Stimulated activated naive B cell treated with anti-CD40 and anti-IgM and Interleukin-4, amounts not matched to agents 10 μg/mL and 1 μg/mL and 100 μg/mL, for 72 hours (primary cell): ENCODE measurements around the gene FOXP2.

ENCODE experiments used
- ATAC-seq, 2 donors: fragments of 150-1000 bp; cut with Tn5 transposase; replicated peaks; 2 replicates each; pipeline ENCODE4 v1.10.0; 2021; ENCODE audit warnings: moderate library complexity in 1 of 2
- DNase-seq: peaks from one replicate; pipeline ENCODE4 v3.0.0; 2021
- H3K27ac Mint-ChIP-seq: one replicate; pipeline ENCODE4 v1.8.0; 2022; ENCODE audit warnings: mild to moderate bottlenecking, mixed read lengths
- H3K27me3 Mint-ChIP-seq, 2 donors: one replicate each; pipeline ENCODE4 v1.8.0; 2022; ENCODE audit warnings: mixed read lengths in 2 of 2
- H3K36me3 Mint-ChIP-seq, 2 donors: one replicate each; pipeline ENCODE4 v1.8.0; 2022; ENCODE audit warnings: mixed read lengths in 2 of 2, mild to moderate bottlenecking in 1 of 2
- H3K4me1 Mint-ChIP-seq, 2 donors: one replicate each; pipeline ENCODE4 v1.8.0; 2022; ENCODE audit warnings: mixed read lengths in 2 of 2, mild to moderate bottlenecking in 1 of 2
- H3K4me3 Mint-ChIP-seq, 2 donors: one replicate each; pipeline ENCODE4 v1.8.0; 2022; ENCODE audit warnings: mild to moderate bottlenecking in 2 of 2, mixed read lengths in 2 of 2, moderate library complexity in 1 of 2
- H3K9me3 Mint-ChIP-seq, 2 donors: one replicate each; pipeline ENCODE4 v1.8.0; 2022; ENCODE audit warnings: mixed read lengths in 2 of 2, mild to moderate bottlenecking in 1 of 2

Gene FOXP2

DNA sequence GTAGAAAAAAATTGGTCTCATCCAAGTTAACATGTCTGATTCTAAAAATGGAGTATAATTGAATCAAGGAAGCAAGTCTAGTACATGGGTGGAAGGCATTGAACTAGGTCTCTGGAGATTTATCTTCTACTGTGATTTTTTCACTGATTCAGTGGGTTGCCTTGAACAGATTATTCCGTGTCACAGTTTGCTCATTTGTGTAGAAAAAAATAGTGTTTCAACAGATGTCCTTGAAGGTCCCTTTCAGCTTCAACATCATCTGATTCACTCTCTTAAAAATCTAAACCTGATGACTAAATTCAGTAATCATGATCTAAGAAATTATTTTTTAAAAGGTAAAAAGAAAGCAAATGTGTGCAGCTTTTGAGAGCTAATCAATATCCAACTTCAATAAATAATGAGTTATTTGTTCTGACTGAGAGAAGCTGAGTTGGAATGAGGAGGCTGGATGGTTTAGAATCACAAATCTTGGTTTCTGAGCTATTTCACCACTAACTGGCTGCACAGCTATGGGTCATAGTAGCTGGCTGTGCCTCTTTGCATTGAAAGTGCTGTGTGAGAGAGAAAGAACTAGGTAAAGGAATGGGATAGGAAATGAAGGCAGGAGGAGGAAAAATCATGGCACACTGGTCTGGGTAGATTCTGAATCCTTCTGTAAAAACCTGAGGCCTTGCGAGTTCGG lies 285.8 kb downstream of the FOXP2 start:
- Mint-ChIP-seq H3K36me3 (no peaks in the 10 kb centered on the region), H3K4me3 (no peak overlapping the region), H3K9me3 (no peaks in the 10 kb centered on the region), H3K27ac (no peak overlapping the region), H3K27me3 (no peaks in the 10 kb centered on the region), H3K4me1 (no peaks in the 10 kb centered on the region)
- DNase-seq (no peak), ATAC-seq (no peak)

DNA sequence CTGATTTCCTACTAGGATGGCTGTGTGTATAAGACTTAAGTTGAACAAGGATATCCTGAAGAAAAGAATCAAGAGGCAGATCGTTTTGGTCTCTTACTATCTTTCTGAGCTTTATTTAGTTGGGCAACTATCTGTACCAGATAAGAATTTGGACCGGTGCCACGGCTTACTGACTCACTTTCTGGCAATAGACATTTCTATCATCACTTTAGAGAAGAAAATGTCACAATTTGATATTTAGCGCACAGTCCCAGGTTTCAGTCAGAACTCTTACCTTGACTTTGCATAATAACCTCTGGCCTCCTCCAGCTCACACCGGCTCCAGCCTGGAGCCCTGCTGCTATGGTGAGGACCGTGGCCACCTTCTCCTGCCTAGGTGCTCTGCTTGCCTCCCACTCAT lies 289.1 kb downstream of the FOXP2 start:
- ATAC-seq (no peak), DNase-seq (no peak)
- H3K27me3 Mint-ChIP-seq: no peaks in the 10 kb centered on the region
- H3K4me3 Mint-ChIP-seq: no peak overlapping the region
- no peaks in the 10 kb centered on the region for H3K36me3 Mint-ChIP-seq
- H3K4me1 Mint-ChIP-seq: no peaks in the 10 kb centered on the region
- H3K27ac Mint-ChIP-seq: no peak overlapping the region
- H3K9me3 Mint-ChIP-seq: no peaks in the 10 kb centered on the region

DNA sequence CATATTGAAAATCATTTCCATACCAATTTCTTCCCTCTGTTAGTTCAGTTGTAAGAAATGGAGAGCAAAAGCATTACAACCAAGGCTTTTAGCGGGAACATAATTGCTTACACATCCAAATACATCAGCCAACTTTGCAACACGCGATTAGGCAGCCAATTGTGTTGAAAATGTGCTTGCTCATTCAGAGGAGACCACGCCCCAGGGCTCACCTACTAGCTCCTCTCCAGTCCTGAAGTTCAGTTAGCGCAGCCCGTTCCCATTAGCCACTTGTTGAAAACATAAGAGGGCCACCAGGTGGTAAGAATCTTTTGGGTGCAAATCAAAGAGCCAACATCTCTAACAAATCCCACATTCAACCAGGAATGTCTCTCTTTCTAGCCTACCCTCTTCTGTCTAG lies 294.0 kb downstream of the FOXP2 start:
- no peak for ATAC-seq
- H3K27me3 Mint-ChIP-seq: no peaks in the 10 kb centered on the region
- no peaks in the 10 kb centered on the region for H3K4me1 Mint-ChIP-seq
- H3K4me3 Mint-ChIP-seq: no peak overlapping the region
- no peak for DNase-seq
- H3K36me3 Mint-ChIP-seq: no peaks in the 10 kb centered on the region
- H3K27ac Mint-ChIP-seq: no peak overlapping the region
- no peaks in the 10 kb centered on the region for H3K9me3 Mint-ChIP-seq

DNA sequence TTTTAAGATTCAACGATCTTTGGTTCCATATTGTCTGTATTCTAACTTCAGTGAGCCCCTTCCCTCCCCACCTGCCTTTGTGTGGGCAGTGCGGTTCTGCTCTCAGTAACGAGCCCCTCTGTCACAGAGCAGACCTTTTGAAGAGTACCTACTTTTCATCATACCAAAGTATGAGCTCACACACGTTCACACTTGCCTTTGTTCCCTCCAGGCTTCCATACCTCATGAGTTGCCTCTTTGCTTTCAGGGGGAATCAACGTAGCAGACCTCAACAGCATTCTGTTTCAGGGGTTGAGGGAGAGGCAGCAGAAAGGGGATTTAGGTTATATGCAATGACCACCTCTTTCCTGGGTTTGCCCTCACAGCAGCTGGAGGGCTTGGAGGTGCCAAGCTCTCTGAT lies 295.9 kb downstream of the FOXP2 start:
- no peak overlapping the region for H3K27ac Mint-ChIP-seq
- H3K27me3 Mint-ChIP-seq: no peaks in the 10 kb centered on the region
- no peaks in the 10 kb centered on the region for H3K9me3 Mint-ChIP-seq
- no peak overlapping the region for H3K4me3 Mint-ChIP-seq
- H3K36me3 Mint-ChIP-seq: no peaks in the 10 kb centered on the region
- ATAC-seq: no peak
- DNase-seq: no peak
- H3K4me1 Mint-ChIP-seq: no peaks in the 10 kb centered on the region

DNA sequence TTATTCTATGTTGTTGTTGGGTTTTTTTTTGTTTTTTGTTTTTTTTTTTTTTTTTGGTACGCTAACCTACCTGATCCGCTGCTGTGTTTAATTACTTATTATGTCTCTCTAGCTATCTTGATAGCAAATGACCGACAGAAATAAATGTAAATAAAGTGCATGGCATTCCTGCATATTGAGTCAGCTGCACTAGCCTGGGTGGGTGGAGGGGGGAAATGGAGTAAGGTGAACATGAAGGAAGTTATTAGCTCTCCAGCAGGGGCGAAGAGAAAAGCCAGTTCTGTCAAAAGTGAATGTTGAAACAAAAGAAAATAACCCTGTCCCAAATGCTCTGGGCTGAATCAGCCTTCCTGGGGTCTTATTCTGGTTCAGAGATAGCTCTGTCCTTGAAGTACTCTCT lies 296.6 kb downstream of the FOXP2 start:
- Mint-ChIP-seq H3K9me3 (no peaks in the 10 kb centered on the region), H3K36me3 (no peaks in the 10 kb centered on the region), H3K27ac (no peak overlapping the region), H3K4me3 (no peak overlapping the region), H3K4me1 (no peaks in the 10 kb centered on the region), H3K27me3 (no peaks in the 10 kb centered on the region)
- no peak for DNase-seq
- no peak for ATAC-seq

DNA sequence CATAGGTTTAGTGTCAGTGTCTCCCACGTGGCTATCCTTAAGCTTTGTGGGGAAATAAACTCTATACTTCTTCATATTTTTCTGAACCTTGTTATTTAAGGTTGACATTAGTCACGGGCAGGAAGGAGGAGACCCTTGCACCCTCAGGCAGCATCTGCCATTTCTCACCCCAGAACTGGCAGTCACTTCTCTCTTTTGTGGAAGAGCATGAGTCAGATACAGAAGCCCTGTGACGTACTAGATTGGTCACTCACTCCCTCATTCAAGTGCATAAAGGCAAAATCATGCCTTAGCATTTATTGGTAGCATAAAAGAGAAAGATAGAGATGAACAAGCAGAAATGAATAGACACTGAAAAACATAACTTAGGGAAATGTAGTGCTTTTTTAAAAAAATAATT lies 301.3 kb downstream of the FOXP2 start:
- DNase-seq (no peak), ATAC-seq (no peak)
- Mint-ChIP-seq H3K36me3 (no peaks in the 10 kb centered on the region), H3K4me1 (no peaks in the 10 kb centered on the region), H3K9me3 (no peaks in the 10 kb centered on the region), H3K27ac (no peak overlapping the region), H3K4me3 (no peak overlapping the region), H3K27me3 (no peaks in the 10 kb centered on the region)

DNA sequence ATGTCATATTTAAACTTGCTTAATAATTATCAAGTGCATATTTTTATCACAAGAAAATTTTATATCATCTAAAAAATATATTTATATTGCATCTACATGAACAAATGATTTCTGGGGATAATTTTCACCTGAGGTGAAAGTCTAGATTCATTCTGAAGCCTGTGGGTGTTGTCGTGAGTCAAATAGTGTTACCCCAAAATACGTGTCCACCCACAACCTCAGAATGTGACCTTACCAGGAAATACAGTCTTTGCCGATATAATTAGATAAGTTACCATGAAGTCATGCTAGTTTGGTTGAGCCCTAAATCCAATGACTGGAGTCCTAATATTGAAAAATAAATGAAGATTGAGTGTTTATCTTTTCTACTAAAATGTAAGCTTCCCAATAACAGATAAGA lies 304.2 kb downstream of the FOXP2 start:
- H3K9me3 Mint-ChIP-seq: no peaks in the 10 kb centered on the region
- H3K4me3 Mint-ChIP-seq: no peak overlapping the region
- no peaks in the 10 kb centered on the region for H3K36me3 Mint-ChIP-seq
- no peak overlapping the region for H3K27ac Mint-ChIP-seq
- no peaks in the 10 kb centered on the region for H3K27me3 Mint-ChIP-seq
- H3K4me1 Mint-ChIP-seq: no peaks in the 10 kb centered on the region
- DNase-seq (no peak), ATAC-seq (no peak)

DNA sequence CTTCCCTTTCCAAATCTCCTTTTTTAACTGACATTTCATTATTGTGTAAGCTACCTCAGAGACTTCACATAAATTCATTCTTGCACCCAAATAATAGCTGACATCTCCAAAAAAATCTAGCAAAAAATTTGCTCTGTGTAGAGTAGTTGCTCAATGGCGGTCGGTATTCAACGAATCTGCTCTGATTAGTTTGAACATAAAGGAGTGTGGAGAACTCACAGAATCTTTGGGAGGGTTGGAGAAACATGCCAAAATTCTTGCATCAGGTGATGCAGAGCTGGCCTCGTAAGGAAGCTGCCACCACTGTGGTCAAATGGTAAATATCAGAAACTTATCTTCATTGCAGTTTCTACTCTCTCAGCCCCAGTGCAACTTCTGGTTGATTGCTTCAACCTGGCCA lies 306.1 kb downstream of the FOXP2 start:
- no peaks in the 10 kb centered on the region for H3K36me3 Mint-ChIP-seq
- no peak overlapping the region for H3K4me3 Mint-ChIP-seq
- no peaks in the 10 kb centered on the region for H3K4me1 Mint-ChIP-seq
- no peak for DNase-seq
- H3K27ac Mint-ChIP-seq: no peak overlapping the region
- no peak for ATAC-seq
- no peaks in the 10 kb centered on the region for H3K27me3 Mint-ChIP-seq
- no peaks in the 10 kb centered on the region for H3K9me3 Mint-ChIP-seq

DNA sequence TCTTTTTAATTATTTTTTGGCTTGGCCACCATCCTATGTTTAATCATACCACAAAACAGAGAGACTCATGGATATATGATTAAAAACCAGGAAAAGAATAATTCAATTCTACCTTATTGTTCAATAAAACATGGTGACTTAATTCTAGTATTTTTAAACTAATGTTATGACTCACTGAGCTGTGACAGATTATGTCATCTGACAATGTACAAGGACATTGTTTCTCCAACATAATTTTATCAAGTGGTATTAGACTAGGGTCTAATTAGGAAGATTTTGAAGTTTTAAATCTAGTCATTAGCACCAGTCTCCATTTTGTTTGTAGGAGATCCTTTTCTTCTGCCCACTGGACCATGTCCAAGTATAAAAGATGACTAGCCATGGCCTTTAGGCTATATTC lies 307.9 kb downstream of the FOXP2 start:
- ATAC-seq (no peak), DNase-seq (no peak)
- H3K27me3 Mint-ChIP-seq: no peaks in the 10 kb centered on the region
- peaks cover 0 to 3% of the 10 kb centered on the region in 2 donors for H3K9me3 Mint-ChIP-seq
- H3K27ac Mint-ChIP-seq: no peak overlapping the region
- H3K4me3 Mint-ChIP-seq: no peak overlapping the region
- no peaks in the 10 kb centered on the region for H3K4me1 Mint-ChIP-seq
- no peaks in the 10 kb centered on the region for H3K36me3 Mint-ChIP-seq

DNA sequence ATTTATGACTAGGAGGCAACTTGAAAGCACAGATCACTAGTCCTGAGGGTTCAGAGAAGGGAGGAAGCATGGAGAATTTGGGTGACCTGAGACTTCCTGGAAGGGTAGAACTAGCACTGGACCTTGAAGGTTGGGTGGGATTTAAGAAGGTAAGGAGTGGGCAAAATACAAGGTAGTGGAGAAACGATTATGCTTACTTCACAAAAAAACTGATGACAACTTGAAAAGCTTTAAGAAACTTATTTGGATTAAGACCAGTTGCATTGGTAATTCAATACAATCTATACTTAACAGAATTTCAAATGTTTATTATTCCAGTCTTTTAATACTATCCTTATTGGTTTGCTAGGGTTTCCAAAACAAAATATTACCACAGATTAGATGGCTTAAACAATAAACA lies 308.7 kb downstream of the FOXP2 start:
- DNase-seq (no peak), ATAC-seq (no peak)
- H3K27ac Mint-ChIP-seq: no peak overlapping the region
- H3K4me1 Mint-ChIP-seq: no peaks in the 10 kb centered on the region
- H3K36me3 Mint-ChIP-seq: no peaks in the 10 kb centered on the region
- H3K4me3 Mint-ChIP-seq: no peak overlapping the region
- no peaks in the 10 kb centered on the region for H3K27me3 Mint-ChIP-seq
- peaks cover 0 to 3% of the 10 kb centered on the region in 2 donors for H3K9me3 Mint-ChIP-seq

DNA sequence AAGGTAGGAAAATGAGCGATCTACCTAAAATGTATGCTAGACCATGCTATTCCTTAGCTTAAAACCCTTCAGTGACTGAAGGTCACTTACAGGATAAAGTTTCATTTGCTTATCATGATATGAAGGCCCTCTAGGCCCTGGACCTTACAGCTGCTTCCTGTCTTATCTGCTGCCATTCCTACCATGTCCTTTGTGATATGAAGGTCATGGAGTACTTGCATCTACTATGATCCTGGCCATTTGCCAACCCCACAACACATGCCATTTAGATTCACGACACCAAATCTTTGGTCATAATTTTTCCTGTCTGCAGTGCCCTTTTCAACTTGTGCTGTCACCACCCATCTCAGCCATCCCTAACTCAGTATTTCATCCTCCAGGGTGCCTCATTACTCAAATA lies 325.5 kb downstream of the FOXP2 start:
- Mint-ChIP-seq H3K4me1 (no peaks in the 10 kb centered on the region), H3K4me3 (no peak overlapping the region), H3K9me3 (no peaks in the 10 kb centered on the region), H3K36me3 (no peaks in the 10 kb centered on the region), H3K27ac (no peak overlapping the region), H3K27me3 (no peaks in the 10 kb centered on the region)
- ATAC-seq (no peak), DNase-seq (no peak)

DNA sequence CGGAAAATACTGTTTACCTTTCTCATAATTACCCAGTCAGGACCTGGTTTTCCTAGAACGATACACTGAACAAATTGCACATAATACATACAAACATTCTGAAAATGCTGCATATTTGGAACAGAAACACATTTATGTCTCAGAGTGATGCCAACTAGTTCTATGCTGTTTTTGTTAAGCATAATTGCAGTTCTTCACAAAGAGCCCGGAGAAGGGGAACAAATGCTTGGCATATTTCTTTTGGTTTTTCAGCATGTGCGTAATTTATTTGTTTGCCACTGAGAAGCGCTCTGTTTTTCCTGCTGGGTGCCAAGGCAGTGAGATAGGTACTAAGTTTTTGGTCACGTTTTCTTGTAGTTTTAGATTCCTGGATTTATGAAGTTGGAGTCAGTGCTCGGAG lies 326.3 kb downstream of the FOXP2 start:
- Mint-ChIP-seq H3K36me3 (no peaks in the 10 kb centered on the region), H3K27ac (no peak overlapping the region), H3K27me3 (no peaks in the 10 kb centered on the region), H3K9me3 (no peaks in the 10 kb centered on the region), H3K4me1 (no peaks in the 10 kb centered on the region), H3K4me3 (no peak overlapping the region)
- ATAC-seq: no peak
- DNase-seq: no peak

DNA sequence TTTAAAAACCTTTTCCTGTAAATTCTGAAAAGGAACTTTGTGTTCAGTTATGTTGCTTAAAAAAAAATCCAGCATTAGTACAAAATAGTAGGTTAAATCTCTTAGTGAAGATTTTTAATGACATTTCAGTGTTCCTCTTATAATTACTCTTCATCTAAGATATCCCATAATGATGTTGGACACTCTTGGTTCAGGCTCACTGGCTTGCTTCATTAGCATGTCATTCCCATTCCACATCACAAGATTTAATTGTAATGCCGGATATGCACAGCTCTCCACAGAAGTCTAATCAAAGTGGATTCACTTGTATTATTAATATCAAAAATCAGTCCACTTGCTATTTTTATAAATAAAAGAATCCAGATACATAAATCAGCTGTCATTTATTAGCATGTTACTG lies 327.3 kb downstream of the FOXP2 start:
- H3K27me3 Mint-ChIP-seq: no peaks in the 10 kb centered on the region
- H3K4me1 Mint-ChIP-seq: no peaks in the 10 kb centered on the region
- no peak overlapping the region for H3K4me3 Mint-ChIP-seq
- H3K36me3 Mint-ChIP-seq: no peaks in the 10 kb centered on the region
- DNase-seq: no peak
- no peaks in the 10 kb centered on the region for H3K9me3 Mint-ChIP-seq
- H3K27ac Mint-ChIP-seq: no peak overlapping the region
- no peak for ATAC-seq
